ENCODE results near the gene PSEN1. TPM values are rescaled to one million over a fixed set of nuclear protein-coding genes. Genes with fewer than 3 reads are reported as not detected.

PSEN1 gene
- total RNA-seq, 1 donor from 2014 or later: 31.7 TPM

GRCh38 chr14:73211251-73212040 is 75.1 kb downstream of the PSEN1 start:
- no peak for TF ChIP-seq CTCF (conservative IDR thresholded peaks at IDR 0.05; ENCODE audit: low read depth, low read length)
- DNase-seq (ENCODE audit: low read depth): no peak
- H3K4me3 ChIP-seq (ENCODE audit: low read depth, low read length): no peak overlapping the region

- TF ChIP-seq CTCF (conservative IDR thresholded peaks at IDR 0.05; ENCODE audit: low read depth, low read length): no peak
- no peak overlapping the region for H3K4me3 ChIP-seq (ENCODE audit: low read depth, low read length)
- no peak for DNase-seq (ENCODE audit: low read depth)
These were observed 79.7 kb downstream of the PSEN1 start for GRCh38 chr14:73216030-73216429.

GRCh38 chr14:73217411-73217810 is 81.1 kb downstream of the PSEN1 start:
- no peak for DNase-seq (ENCODE audit: low read depth)
- H3K4me3 ChIP-seq (ENCODE audit: low read depth, low read length): no peak overlapping the region
- no peak for TF ChIP-seq CTCF (conservative IDR thresholded peaks at IDR 0.05; ENCODE audit: low read depth, low read length)

- no peak overlapping the region for H3K4me3 ChIP-seq (ENCODE audit: low read depth, low read length)
- TF ChIP-seq CTCF (conservative IDR thresholded peaks at IDR 0.05; ENCODE audit: low read depth, low read length): no peak
- DNase-seq (ENCODE audit: low read depth): no peak
These were observed 83.8 kb downstream of the PSEN1 start for GRCh38 chr14:73220061-73220460.

GRCh38 chr14:73220634-73221033 is 84.3 kb downstream of the PSEN1 start:
- no peak for DNase-seq (ENCODE audit: low read depth)
- TF ChIP-seq CTCF (conservative IDR thresholded peaks at IDR 0.05; ENCODE audit: low read depth, low read length): no peak
- no peak overlapping the region for H3K4me3 ChIP-seq (ENCODE audit: low read depth, low read length)

- no peak overlapping the region for H3K4me3 ChIP-seq (ENCODE audit: low read depth, low read length)
- no peak for TF ChIP-seq CTCF (conservative IDR thresholded peaks at IDR 0.05; ENCODE audit: low read depth, low read length)
- DNase-seq (ENCODE audit: low read depth): no peak
These were observed 85.6 kb downstream of the PSEN1 start for GRCh38 chr14:73221945-73222344.

GRCh38 chr14:73223049-73223448 is 86.7 kb downstream of the PSEN1 start:
- TF ChIP-seq CTCF (conservative IDR thresholded peaks at IDR 0.05; ENCODE audit: low read depth, low read length): peak; percentile 16

More at GRCh38 chr14:73223049-73223448, 86.7 kb downstream of the PSEN1 start:
- no peak for DNase-seq (ENCODE audit: low read depth)
- H3K4me3 ChIP-seq (ENCODE audit: low read depth, low read length): no peak overlapping the region

All from epithelial cell of proximal tubule (primary cell).